Activated naive CD4-positive, alpha-beta T cell treated with anti-CD3 and anti-CD28 coated beads for 36 hours (primary cell): ENCODE measurements around the gene LRRN4CL. TPM values are rescaled to one million over a fixed set of nuclear protein-coding genes. Genes with fewer than 3 reads are reported as not detected.
"Not testable (repeated sequence)": the region's sequence is repeated elsewhere in the genome, so short reads cannot be mapped to it uniquely, and the experiment has no call there.

Experiments used
- CTCF ChIA-PET: fragments of 350-600 bp; sonication (Branson Sonifier 250); formaldehyde crosslinking; loops from one replicate; lab custom pipeline; 2021; ENCODE audit warnings: antibody characterized with exemption; lab: Charles Lee
- DNase-seq: peaks from one replicate; pipeline ENCODE4 v3.0.0-alpha.2; 2020
- H3K27ac Mint-ChIP-seq: one replicate; pipeline ENCODE4 v1.8.0; 2021; ENCODE audit warnings: mild to moderate bottlenecking, mixed read lengths
- H3K27me3 Mint-ChIP-seq: one replicate; pipeline ENCODE4 v1.8.0; 2021; ENCODE audit warnings: low read depth, mixed read lengths
- H3K36me3 Mint-ChIP-seq: one replicate; pipeline ENCODE4 v1.8.0; 2021; ENCODE audit warnings: low read depth, mixed read lengths
- H3K4me1 Mint-ChIP-seq: one replicate; pipeline ENCODE4 v1.8.0; 2021; ENCODE audit warnings: low read depth, mixed read lengths
- H3K4me3 Mint-ChIP-seq: one replicate; pipeline ENCODE4 v1.8.0; 2021; ENCODE audit warnings: mild to moderate bottlenecking, moderate library complexity, mixed read lengths
- H3K9me3 Mint-ChIP-seq: one replicate; pipeline ENCODE4 v1.8.0; 2021; ENCODE audit warnings: mixed read lengths
- intact Hi-C: fragments of 100-400 bp; cut with micrococcal nuclease; formaldehyde crosslinking; loops from one replicate; pipeline ENCODE4 v1.15.1; 2023
- total RNA-seq, 2 experiments: library from RNA; stranded (reverse); gene quantifications; one replicate each; pipeline ENCODE4 v1.2.3, GENCODE V29; 2021

LRRN4CL gene
- total RNA-seq, 2 experiments from 2014 or later = 0.10 TPM; not detected in 1

DNA sequence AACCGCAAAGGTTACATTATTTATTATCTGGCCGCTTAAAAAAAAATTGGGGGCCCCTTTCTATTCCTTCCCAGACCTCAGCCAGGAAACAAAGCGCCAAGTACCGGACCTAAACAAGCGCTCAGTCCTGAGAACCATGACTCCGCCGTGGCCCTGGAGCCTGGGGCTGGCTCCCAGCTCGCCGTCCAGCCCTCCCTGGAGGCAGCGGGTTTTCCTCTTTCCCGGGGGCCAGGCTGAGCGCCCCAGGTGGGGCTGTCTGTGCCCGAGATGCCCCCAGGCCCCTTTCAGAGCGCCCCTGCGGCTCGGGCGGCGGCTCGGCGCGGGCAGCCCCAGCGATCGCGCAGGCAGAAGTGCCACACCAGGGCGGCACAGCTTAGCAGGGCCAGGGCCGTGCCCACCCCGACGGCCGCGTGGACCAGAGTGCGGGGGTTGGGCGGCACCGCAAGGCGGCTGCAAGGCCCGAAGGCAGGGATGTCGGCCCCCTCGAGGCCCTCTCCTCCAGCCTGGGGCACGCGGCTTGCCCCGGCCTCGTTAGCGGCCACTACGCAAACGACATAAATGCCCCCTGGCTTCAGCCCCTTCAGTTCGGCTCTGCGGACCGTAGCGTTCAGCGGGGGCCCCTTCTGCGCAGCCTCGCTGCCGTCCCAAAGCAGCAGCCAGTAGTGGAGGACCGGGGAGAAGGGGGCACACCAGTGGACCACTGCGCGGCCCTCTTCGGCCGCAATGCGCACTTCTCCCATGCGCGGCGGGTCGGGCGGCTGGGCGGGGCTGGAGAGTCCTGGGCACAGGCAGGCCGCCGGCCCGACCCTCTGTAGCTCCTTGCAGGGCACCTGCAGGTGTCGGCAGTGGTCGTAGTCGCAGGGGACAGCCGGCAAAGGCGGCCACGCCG, 1.6 kb downstream of the LRRN4CL start:
- peaks cover 9% of the 10 kb centered on the region for H3K27me3 Mint-ChIP-seq
- peaks cover 14% of the 10 kb centered on the region for H3K36me3 Mint-ChIP-seq
- intact Hi-C loops = no loop called here
- CTCF ChIA-PET = interaction anchor here (1.1 to 1.6 kb wide), 2 partner anchors 8 to 145 kb away, joined by 3 to 4 read pairs; no protein-coding TSS in a partner anchor
- no peak overlapping the region for H3K27ac Mint-ChIP-seq
- H3K9me3 Mint-ChIP-seq = no peaks in the 10 kb centered on the region
- no peaks in the 10 kb centered on the region for H3K4me1 Mint-ChIP-seq
- no peak for DNase-seq
- H3K4me3 Mint-ChIP-seq = no peak overlapping the region

GRCh38 chr11:62682518-62682917, 6.8 kb downstream of the LRRN4CL start:
- Mint-ChIP-seq H3K9me3 (no peaks in the 10 kb centered on the region), H3K27me3 (peaks cover 3% of the 10 kb centered on the region), H3K4me3 (no peak overlapping the region), H3K4me1 (peaks cover 18% of the 10 kb centered on the region), H3K27ac (no peak overlapping the region), H3K36me3 (peaks cover 6% of the 10 kb centered on the region)
- intact Hi-C loops = no loop called here
- DNase-seq = no peak
- CTCF ChIA-PET = interaction anchor here (0.6 kb wide), 1 partner anchor 205 kb away, joined by 3 read pairs; no protein-coding TSS in a partner anchor

DNA sequence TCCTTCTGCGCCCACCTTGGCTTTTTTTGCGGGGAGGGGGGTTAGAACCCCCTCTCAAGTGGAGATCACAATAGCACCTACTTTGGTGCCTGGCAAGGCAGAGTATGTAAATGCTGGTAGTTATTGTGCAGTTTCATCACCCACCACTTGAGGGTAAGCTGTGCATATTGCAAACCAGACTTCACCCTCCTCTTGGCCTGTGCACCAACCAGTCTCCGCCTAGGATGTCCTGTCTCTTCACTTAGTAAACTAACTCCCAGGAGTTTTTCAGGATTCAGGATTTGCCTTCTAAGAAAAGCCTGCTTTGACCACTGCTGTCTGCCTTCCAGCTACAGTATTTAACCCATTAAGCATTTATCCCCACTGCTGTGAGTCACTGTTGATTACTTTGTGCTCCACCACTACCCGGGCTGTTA, 8.5 kb downstream of the LRRN4CL start:
- H3K9me3 Mint-ChIP-seq = no peaks in the 10 kb centered on the region
- peak; percentile 57 for DNase-seq
- CTCF ChIA-PET = interaction anchor here (0.7 to 2.8 kb wide), 21 partner anchors 7 to 340 kb away, joined by 3 to 33 read pairs (median 4); partner anchors contain the start of genes C11orf98, CSKMT, GANAB and LBHD1
- peak overlapping the region; percentile 41 for H3K4me3 Mint-ChIP-seq
- no peaks in the 10 kb centered on the region for H3K27me3 Mint-ChIP-seq
- intact Hi-C loops = no loop called here
- peak overlapping the region; percentile 21 for H3K27ac Mint-ChIP-seq
- H3K4me1 Mint-ChIP-seq = peaks cover 28% of the 10 kb centered on the region
- peaks cover 12% of the 10 kb centered on the region for H3K36me3 Mint-ChIP-seq

DNA sequence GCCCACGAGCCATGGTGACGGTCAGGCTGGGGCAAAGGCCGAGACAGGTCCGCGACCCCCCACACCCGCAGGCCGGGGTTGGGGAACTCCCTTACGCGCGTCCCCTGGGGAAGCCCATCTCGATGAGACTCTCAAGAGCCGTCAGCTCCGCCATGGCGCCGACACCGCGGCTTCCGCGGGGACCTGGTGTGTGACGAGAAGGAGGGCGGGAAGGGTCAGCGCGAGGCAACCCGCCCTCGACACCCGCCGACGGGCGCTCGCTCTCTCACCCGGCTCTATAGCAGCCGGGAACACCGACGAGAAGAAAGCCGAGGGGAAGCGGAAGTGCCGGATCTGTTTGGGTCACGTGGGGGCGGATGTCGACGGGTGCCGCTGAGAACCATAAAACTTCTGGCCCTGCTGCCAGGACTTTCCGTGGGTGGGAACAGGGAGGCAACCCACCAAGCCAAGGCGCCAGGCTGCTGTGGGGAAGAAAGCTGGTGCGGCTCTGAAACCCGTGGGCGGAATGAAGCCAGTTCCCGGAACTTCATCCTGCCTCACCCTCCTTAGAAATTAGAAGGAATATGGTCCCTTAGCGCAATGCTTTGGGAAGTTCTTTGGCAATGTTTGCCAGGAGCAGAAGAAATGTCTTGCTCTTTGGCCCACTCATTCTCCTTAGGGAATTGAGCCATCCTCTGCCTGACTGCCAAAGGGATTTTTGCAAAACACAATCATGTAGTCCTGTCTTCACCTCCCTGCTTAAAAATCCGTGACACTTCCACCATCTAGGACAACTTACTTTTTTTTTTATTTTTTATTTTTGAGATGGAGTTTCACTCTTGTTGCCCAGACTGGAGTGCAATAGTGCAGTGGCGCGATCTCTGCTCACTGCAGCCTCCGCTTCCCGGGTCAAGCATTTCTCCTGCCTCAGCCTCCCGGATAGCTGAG, 10.3 kb downstream of the LRRN4CL start, which contains the start of gene UBXN1:
Gene UBXN1, minus strand, starts transcription at position 304 of the 927 bp plus-strand sequence. Its CDS starts 150 bp downstream, at position 154.
- H3K9me3 Mint-ChIP-seq = no peaks in the 10 kb centered on the region
- H3K27me3 Mint-ChIP-seq = no peaks in the 10 kb centered on the region
- intact Hi-C loops = loop anchor here (1.0 to 2.0 kb wide), 4 partner anchors 8 to 48 kb away; partner anchors contain the start of genes HNRNPUL2, INTS5 and UQCC3
- H3K4me1 Mint-ChIP-seq = peaks cover 32% of the 10 kb centered on the region
- H3K4me3 Mint-ChIP-seq = peak within 1 kb of the TSS; percentile 87
- H3K27ac Mint-ChIP-seq = peak within 1 kb of the TSS; percentile 94
- CTCF ChIA-PET = interaction anchor here (0.7 to 2.8 kb wide), 8 partner anchors 9 to 254 kb away, joined by 3 to 33 read pairs (median 5); partner anchors contain the start of genes C11orf98, CSKMT and MTA2
- peaks cover 16% of the 10 kb centered on the region for H3K36me3 Mint-ChIP-seq
- DNase-seq = peak; percentile 91

GRCh38 chr11:62678433-62678769, 10.9 kb downstream of the LRRN4CL start:
- Mint-ChIP-seq H3K27ac (peak overlapping the region; percentile 94), H3K4me1 (peaks cover 37% of the 10 kb centered on the region), H3K27me3 (no peaks in the 10 kb centered on the region), H3K36me3 (peaks cover 19% of the 10 kb centered on the region), H3K4me3 (peak overlapping the region; percentile 87), H3K9me3 (no peaks in the 10 kb centered on the region)
- no peak for DNase-seq
- CTCF ChIA-PET = interaction anchor here (0.9 kb wide), 1 partner anchor 14 kb away, joined by 3 read pairs; no protein-coding TSS in a partner anchor
- intact Hi-C loops = loop anchor here (2.0 kb wide), 2 partner anchors 26 to 48 kb away; partner anchors contain the start of genes HNRNPUL2 and INTS5

- no peak for DNase-seq
- peak overlapping the region; percentile 87 for H3K4me3 Mint-ChIP-seq
- peaks cover 43% of the 10 kb centered on the region for H3K4me1 Mint-ChIP-seq
- CTCF ChIA-PET = interaction anchor here (0.9 to 1.8 kb wide), 2 partner anchors 14 to 17 kb away, joined by 3 to 11 read pairs; no protein-coding TSS in a partner anchor
- no peaks in the 10 kb centered on the region for H3K27me3 Mint-ChIP-seq
- H3K36me3 Mint-ChIP-seq = peaks cover 19% of the 10 kb centered on the region
- H3K27ac Mint-ChIP-seq = peak overlapping the region; percentile 94
- intact Hi-C loops = loop anchor here (2.0 kb wide), 2 partner anchors 25 to 49 kb away; partner anchors contain the start of genes HNRNPUL2 and INTS5
- no peaks in the 10 kb centered on the region for H3K9me3 Mint-ChIP-seq
Measured at GRCh38 chr11:62677714-62678113, 11.6 kb downstream of the LRRN4CL start.

DNA sequence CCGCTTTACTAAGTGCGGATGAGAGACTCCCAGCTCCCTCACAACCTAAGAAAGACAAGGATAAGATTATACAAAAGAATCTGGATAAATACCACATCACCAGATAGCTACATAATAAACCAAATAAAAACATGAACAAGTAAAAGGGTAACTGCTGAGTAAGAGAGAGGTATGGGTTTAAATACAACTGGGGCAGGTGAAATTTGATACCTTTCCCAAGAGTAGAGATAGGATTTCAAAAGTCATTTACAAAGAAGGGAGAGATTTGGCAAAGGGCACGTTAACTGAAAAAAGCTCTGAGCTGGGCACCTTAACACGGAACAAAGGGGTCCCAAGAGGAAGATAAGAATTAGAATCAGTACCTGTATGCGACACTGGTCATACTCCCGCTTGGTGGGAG, 12.2 kb downstream of the LRRN4CL start:
- CTCF ChIA-PET = interaction anchor here (0.9 to 1.8 kb wide), 2 partner anchors 18 to 77 kb away, joined by 3 to 11 read pairs; partner anchors contain the start of gene ZBTB3
- DNase-seq = no peak
- no peaks in the 10 kb centered on the region for H3K9me3 Mint-ChIP-seq
- no peaks in the 10 kb centered on the region for H3K27me3 Mint-ChIP-seq
- peaks cover 49% of the 10 kb centered on the region for H3K4me1 Mint-ChIP-seq
- peak overlapping the region; percentile 94 for H3K27ac Mint-ChIP-seq
- H3K4me3 Mint-ChIP-seq = peak overlapping the region; percentile 87
- intact Hi-C loops = no loop called here
- H3K36me3 Mint-ChIP-seq = peaks cover 23% of the 10 kb centered on the region

GRCh38 chr11:62676698-62677097, 12.6 kb downstream of the LRRN4CL start:
- H3K9me3 Mint-ChIP-seq = no peaks in the 10 kb centered on the region
- intact Hi-C loops = no loop called here
- H3K4me3 Mint-ChIP-seq = no peak overlapping the region
- H3K27ac Mint-ChIP-seq = no peak overlapping the region
- CTCF ChIA-PET = interaction anchor here (0.9 to 1.8 kb wide), 2 partner anchors 18 to 78 kb away, joined by 3 to 11 read pairs; partner anchors contain the start of gene ZBTB3
- no peak for DNase-seq
- H3K4me1 Mint-ChIP-seq = peaks cover 50% of the 10 kb centered on the region
- no peaks in the 10 kb centered on the region for H3K27me3 Mint-ChIP-seq
- H3K36me3 Mint-ChIP-seq = peaks cover 26% of the 10 kb centered on the region

DNA sequence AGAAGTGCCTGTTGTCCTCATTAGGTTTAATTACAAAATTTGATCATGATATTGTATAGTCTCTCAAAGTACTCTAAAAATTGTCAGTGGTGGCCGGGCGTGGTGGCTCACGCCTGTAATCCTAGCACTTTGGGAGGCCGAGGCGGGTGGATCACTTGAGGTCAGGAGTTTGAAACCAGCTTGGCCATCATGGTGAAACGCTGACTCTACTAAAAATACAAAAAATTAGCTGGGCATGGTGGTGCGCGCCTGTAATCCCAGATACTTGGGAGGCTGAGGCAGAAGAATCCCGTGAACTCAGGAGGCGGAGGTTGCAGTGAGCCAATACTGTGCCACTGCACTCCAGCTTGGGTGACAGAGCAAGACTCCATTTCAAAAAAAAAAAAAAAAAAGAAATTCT, 13.9 kb downstream of the LRRN4CL start:
- H3K27ac Mint-ChIP-seq, DNase-seq, intact Hi-C loops, H3K4me3 Mint-ChIP-seq, H3K27me3 Mint-ChIP-seq, H3K9me3 Mint-ChIP-seq: not testable (repeated sequence)
- CTCF ChIA-PET = interaction anchor here (0.6 to 0.7 kb wide), 2 partner anchors 14 to 172 kb away, joined by 3 read pairs; partner anchors contain the start of gene LRRN4CL
- Mint-ChIP-seq H3K4me1 (peaks cover 50% of the 10 kb centered on the region), H3K36me3 (peaks cover 38% of the 10 kb centered on the region)

DNA sequence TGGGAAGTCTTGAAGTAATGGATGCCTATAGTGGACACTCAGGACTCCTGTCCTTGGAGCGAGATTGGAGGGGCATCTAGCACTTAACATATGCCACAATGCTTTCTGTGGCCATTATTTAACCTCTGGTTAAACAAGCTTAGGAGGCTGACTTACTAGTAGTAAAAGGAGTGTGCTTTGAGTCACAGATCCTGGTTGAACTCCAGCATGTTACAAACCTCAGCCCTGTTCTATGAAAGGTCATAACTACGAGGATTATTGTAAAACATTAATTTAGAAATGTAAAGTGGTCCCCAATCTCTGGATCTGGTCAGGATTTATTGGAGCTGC, 16.2 kb downstream of the LRRN4CL start:
- peak overlapping the region; percentile 98 for H3K27ac Mint-ChIP-seq
- no peaks in the 10 kb centered on the region for H3K9me3 Mint-ChIP-seq
- peaks cover 41% of the 10 kb centered on the region for H3K36me3 Mint-ChIP-seq
- DNase-seq = no peak
- CTCF ChIA-PET = interaction anchor here (1.3 to 2.3 kb wide), 3 partner anchors 8 to 82 kb away, joined by 3 to 10 read pairs (median 6); partner anchors contain the start of genes C11orf98, CSKMT and TUT1
- intact Hi-C loops = loop anchor here (5.0 kb wide), 1 partner anchor 184 kb away; no protein-coding TSS in a partner anchor
- no peaks in the 10 kb centered on the region for H3K27me3 Mint-ChIP-seq
- H3K4me1 Mint-ChIP-seq = peaks cover 60% of the 10 kb centered on the region
- peak overlapping the region; percentile 99 for H3K4me3 Mint-ChIP-seq
